ENCODE data around the gene C14orf180. TPM values are rescaled to one million over a fixed set of nuclear protein-coding genes. Genes with fewer than 3 reads are reported as not detected.

Gene C14orf180
- total and polyA plus RNA-seq, 12 donors: 13.8 to 139 (median 75.1) TPM

- H3K4me3 ChIP-seq: no peak overlapping the region
- H3K36me3 ChIP-seq: peaks cover 0 to 18% (median 0%) of the 10 kb centered on the region in 9 donors
- intact Hi-C loops (cut with DNase I): loop anchor here in 3 of 10 donors (10.0 kb wide), 1 partner anchor 137 kb away; the partner anchor contains the start of gene ADSS1 (in 3 of the 3)
- DNase-seq: peak in 1 of 2 donors; percentile 19
- H3K27ac ChIP-seq: peak overlapping the region in 7 of 10 donors; percentile 29 to 94 (median 76)
- H3K27me3 ChIP-seq: peaks cover 0 to 18% (median 5%) of the 10 kb centered on the region in 7 donors
- 83 to 88% methylated on average over 38 of the region's 38 CpGs for WGBS, 2 donors
- peaks cover 8 to 57% (median 41%) of the 10 kb centered on the region in 9 donors for H3K4me1 ChIP-seq
- no peaks in the 10 kb centered on the region for H3K9me3 ChIP-seq
- ATAC-seq: no peak
- TF ChIP-seq CTCF (IDR thresholded peaks at IDR 0.05): no peak
Measured at GRCh38 chr14:104588066-104588857, 8.7 kb downstream of the C14orf180 start.

- Histone ChIP-seq H3K27me3 (peaks cover 0 to 14% (median 5%) of the 10 kb centered on the region in 7 donors), H3K4me3 (no peak overlapping the region), H3K4me1 (peaks cover 5 to 53% (median 28%) of the 10 kb centered on the region in 9 donors), H3K9me3 (no peaks in the 10 kb centered on the region), H3K27ac (no peak overlapping the region), H3K36me3 (peaks cover 0 to 18% (median 0%) of the 10 kb centered on the region in 9 donors)
- DNase-seq: peak in 1 of 2 donors; percentile 5
- intact Hi-C loops (cut with DNase I): loop anchor here in 3 of 10 donors (10.0 kb wide), 1 partner anchor 135 kb away; the partner anchor contains the start of gene ADSS1 (in 3 of the 3)
- 79 to 80% methylated on average over 26 of the region's 26 CpGs for WGBS, 2 donors
- no peak for ATAC-seq
- TF ChIP-seq CTCF (IDR thresholded peaks at IDR 0.05): no peak
Measured at GRCh38 chr14:104589338-104590195, 10.0 kb downstream of the C14orf180 start.

- Histone ChIP-seq H3K9me3 (no peaks in the 10 kb centered on the region), H3K27me3 (peaks cover 0 to 13% (median 0%) of the 10 kb centered on the region in 7 donors), H3K27ac (no peak overlapping the region), H3K4me3 (no peak overlapping the region), H3K36me3 (peaks cover 0 to 18% (median 0%) of the 10 kb centered on the region in 9 donors), H3K4me1 (peaks cover 5 to 45% (median 20%) of the 10 kb centered on the region in 9 donors)
- ATAC-seq (no peak), DNase-seq (peak in 1 of 2 donors; percentile 15)
- intact Hi-C loops (cut with DNase I): no loop called here
- WGBS, 2 donors: 77 to 82% methylated on average over 23 of the region's 23 CpGs
- no peak for TF ChIP-seq CTCF (IDR thresholded peaks at IDR 0.05)
Measured at GRCh38 chr14:104590240-104590965, 10.8 kb downstream of the C14orf180 start.

Measured in heart right ventricle (tissue), 16 donors.